GM19023 (cell line): ENCODE results near the gene BTNL9.
"Not testable (repeated sequence)": the region's sequence is repeated elsewhere in the genome, so short reads cannot be mapped to it uniquely, and the experiment has no call there.

Experiments
- ATAC-seq: cut with Tn5 transposase; IDR thresholded peaks from one replicate; pipeline ENCODE4 v1.9.1; 2021; ENCODE audit warnings: mild to moderate bottlenecking, moderate library complexity; ENCODE audit not compliant: unreplicated experiment

The BTNL9 gene

GRCh38 chr5:181042036-181042713 lies 2.1 kb downstream of the BTNL9 start:
- no peak for ATAC-seq

GRCh38 chr5:181042722-181043121 lies 2.7 kb downstream of the BTNL9 start:
- ATAC-seq: no peak

- no peak for ATAC-seq
Observed at GRCh38 chr5:181043285-181044092, 3.4 kb downstream of the BTNL9 start.

- ATAC-seq: no peak
Observed at GRCh38 chr5:181044093-181044599, 4.1 kb downstream of the BTNL9 start.

- no peak for ATAC-seq
Observed at GRCh38 chr5:181044662-181045305, 4.7 kb downstream of the BTNL9 start.

- ATAC-seq: no peak
Observed at GRCh38 chr5:181045316-181045715, 5.2 kb downstream of the BTNL9 start.

GRCh38 chr5:181045857-181046256 lies 5.8 kb downstream of the BTNL9 start:
- ATAC-seq: not testable (repeated sequence)

- no peak for ATAC-seq
Observed at GRCh38 chr5:181047288-181047687, 7.2 kb downstream of the BTNL9 start.

- ATAC-seq: no peak
Observed at GRCh38 chr5:181047921-181048320, 7.9 kb downstream of the BTNL9 start.

GRCh38 chr5:181050016-181050415 lies 9.9 kb downstream of the BTNL9 start:
- no peak for ATAC-seq

GRCh38 chr5:181051841-181052671 lies 12.0 kb downstream of the BTNL9 start:
- no peak for ATAC-seq

- no peak for ATAC-seq
Observed at GRCh38 chr5:181052672-181053487, 12.8 kb downstream of the BTNL9 start.

GRCh38 chr5:181053488-181054121 lies 13.5 kb downstream of the BTNL9 start:
- no peak for ATAC-seq

GRCh38 chr5:181054138-181054537 lies 14.1 kb downstream of the BTNL9 start:
- ATAC-seq: no peak

- no peak for ATAC-seq
Observed at GRCh38 chr5:181054871-181055459, 14.9 kb downstream of the BTNL9 start.

GRCh38 chr5:181056431-181056830 lies 16.4 kb downstream of the BTNL9 start:
- no peak for ATAC-seq

- no peak for ATAC-seq
Observed at GRCh38 chr5:181058321-181058720, 18.3 kb downstream of the BTNL9 start.

GRCh38 chr5:181058786-181059296 lies 18.8 kb downstream of the BTNL9 start:
- ATAC-seq: no peak
